ENCODE results near the gene SEPTIN6. TPM values are rescaled to one million over a fixed set of nuclear protein-coding genes. Genes with fewer than 3 reads are reported as not detected.
"Not testable (repeated sequence)": the region's sequence is repeated elsewhere in the genome, so short reads cannot be mapped to it uniquely, and the experiment has no call there.

SEPTIN6 gene
- total and polyA plus RNA-seq, 7 donors: 2.2 to 3.8 (median 2.9) TPM

DNA sequence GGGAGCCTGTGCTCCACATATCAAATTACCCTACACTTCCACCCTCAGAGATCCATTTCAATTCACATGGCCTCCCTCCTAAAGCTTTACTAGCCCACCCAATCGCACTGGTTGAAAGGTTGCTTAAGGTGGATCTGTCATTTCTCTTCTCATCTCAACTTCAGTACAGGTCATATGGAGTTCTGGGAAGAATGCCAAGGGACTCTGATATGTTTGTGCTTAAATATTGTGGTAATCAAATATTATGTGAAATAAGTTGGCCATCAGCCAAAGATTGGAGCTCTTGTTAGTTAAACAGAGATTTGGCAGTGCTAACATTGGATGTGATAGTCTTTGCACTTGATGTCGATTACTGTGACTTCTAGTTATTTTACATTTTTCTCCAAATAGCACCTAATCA lies 20.5 kb downstream of the SEPTIN6 start:
- H3K4me3 ChIP-seq: no peak overlapping the region
- H3K27ac ChIP-seq: no peak overlapping the region
- ATAC-seq (no peak), DNase-seq (no peak)
- H3K9me3 ChIP-seq: no peaks in the 10 kb centered on the region
- no peaks in the 10 kb centered on the region for H3K4me1 ChIP-seq
- no peak for TF ChIP-seq CTCF (IDR thresholded peaks at IDR 0.05)
- 60 to 86% (median 82%) methylated on average over 2 of the region's 2 CpGs for WGBS, 3 donors
- intact Hi-C loops (cut with DNase I): no loop called here
- no peaks in the 10 kb centered on the region for H3K36me3 ChIP-seq (ENCODE audit: insufficient read depth in 1 of 2, low read depth in 1 of 2)
- no peaks in the 10 kb centered on the region for H3K27me3 ChIP-seq (ENCODE audit: insufficient read depth in 3 of 3, low read length in 2 of 3)

GRCh38 chrX:119669424-119670037 lies 23.4 kb downstream of the SEPTIN6 start:
- Histone ChIP-seq H3K27me3 (ENCODE audit: insufficient read depth in 3 of 3, low read length in 2 of 3) (no peaks in the 10 kb centered on the region), H3K36me3 (ENCODE audit: insufficient read depth in 1 of 2, low read depth in 1 of 2) (no peaks in the 10 kb centered on the region), H3K4me3 (no peak overlapping the region), H3K9me3 (no peaks in the 10 kb centered on the region), H3K4me1 (no peaks in the 10 kb centered on the region), H3K27ac (no peak overlapping the region)
- no peak for TF ChIP-seq CTCF (IDR thresholded peaks at IDR 0.05)
- WGBS, 3 donors: 58 to 65% (median 62%) methylated on average over 6 of the region's 6 CpGs
- DNase-seq (peak in 1 of 2 donors; percentile 30), ATAC-seq (peak in 1 of 4 donors; percentile 48)
- intact Hi-C loops (cut with DNase I): no loop called here

- Histone ChIP-seq H3K9me3 (no peaks in the 10 kb centered on the region), H3K27ac (no peak overlapping the region), H3K4me1 (no peaks in the 10 kb centered on the region), H3K36me3 (ENCODE audit: insufficient read depth in 1 of 2, low read depth in 1 of 2) (no peaks in the 10 kb centered on the region), H3K4me3 (no peak overlapping the region), H3K27me3 (ENCODE audit: insufficient read depth in 3 of 3, low read length in 2 of 3) (no peaks in the 10 kb centered on the region)
- no peak for TF ChIP-seq CTCF (IDR thresholded peaks at IDR 0.05)
- no peak for ATAC-seq
- DNase-seq: no peak
- intact Hi-C loops (cut with DNase I): no loop called here
- WGBS, 3 donors: 27 to 51% (median 34%) methylated on average over 13 to 16 of the region's 16 CpGs
Measured at GRCh38 chrX:119667111-119667878, 25.7 kb downstream of the SEPTIN6 start.

GRCh38 chrX:119664877-119665276 lies 28.1 kb downstream of the SEPTIN6 start:
- H3K9me3 ChIP-seq; H3K36me3 ChIP-seq (ENCODE audit: insufficient read depth in 1 of 2, low read depth in 1 of 2); H3K4me3 ChIP-seq; H3K27me3 ChIP-seq (ENCODE audit: insufficient read depth in 3 of 3, low read length in 2 of 3); intact Hi-C loops (cut with DNase I); ATAC-seq; H3K27ac ChIP-seq; H3K4me1 ChIP-seq; DNase-seq: not testable (repeated sequence)
- WGBS, 3 donors: 78 to 85% (median 83%) methylated on average over 9 of the region's 9 CpGs

GRCh38 chrX:119661486-119661885 lies 31.5 kb downstream of the SEPTIN6 start:
- no peak for TF ChIP-seq CTCF (IDR thresholded peaks at IDR 0.05)
- ATAC-seq (no peak), DNase-seq (no peak)
- no peaks in the 10 kb centered on the region for H3K9me3 ChIP-seq
- H3K36me3 ChIP-seq (ENCODE audit: insufficient read depth in 1 of 2, low read depth in 1 of 2): no peaks in the 10 kb centered on the region
- intact Hi-C loops (cut with DNase I): no loop called here
- H3K27ac ChIP-seq: no peak overlapping the region
- 85 to 92% (median 85%) methylated on average over 4 of the region's 4 CpGs for WGBS, 3 donors
- H3K4me3 ChIP-seq: no peak overlapping the region
- no peaks in the 10 kb centered on the region for H3K27me3 ChIP-seq (ENCODE audit: insufficient read depth in 3 of 3, low read length in 2 of 3)
- no peaks in the 10 kb centered on the region for H3K4me1 ChIP-seq
